GM18505 (cell line): Measurements from ENCODE around the gene EEF2.
"Not testable (repeated sequence)": the region's sequence is repeated elsewhere in the genome, so short reads cannot be mapped to it uniquely, and the experiment has no call there.

Experiments used
- ATAC-seq: cut with Tn5 transposase; IDR thresholded peaks from one replicate; pipeline ENCODE4 v1.9.1; 2021; ENCODE audit not compliant: unreplicated experiment
- POLR2A ChIP-seq: IDR thresholded peaks from 4 replicates; pipeline ENCODE4 v1.6.1; 2011; ENCODE audit warnings: borderline replicate concordance; ENCODE audit not compliant: insufficient read depth, insufficient read length; ENCODE audit errors: extremely low read depth

The EEF2 gene

GRCh38 chr19:3949294-3949693, 36.0 kb downstream of the EEF2 start:
- no peak for TF ChIP-seq POLR2A
- ATAC-seq, result no peak

GRCh38 chr19:3947316-3947933, 37.8 kb downstream of the EEF2 start:
- ATAC-seq, result not testable (repeated sequence)

GRCh38 chr19:3945838-3946237, 39.4 kb downstream of the EEF2 start:
- no peak for ATAC-seq
- no peak for TF ChIP-seq POLR2A

- TF ChIP-seq POLR2A, result no peak
- no peak for ATAC-seq
These were observed 41.1 kb downstream of the EEF2 start for GRCh38 chr19:3944018-3944721.

GRCh38 chr19:3942790-3943409, 42.4 kb downstream of the EEF2 start:
- no peak for ATAC-seq
- TF ChIP-seq POLR2A, result no peak

- not testable (repeated sequence) for ATAC-seq
These were observed 46.8 kb downstream of the EEF2 start for GRCh38 chr19:3938300-3938950.

GRCh38 chr19:3936506-3937442, 48.5 kb downstream of the EEF2 start:
- TF ChIP-seq POLR2A, result no peak

GRCh38 chr19:3932931-3933810, 52.1 kb downstream of the EEF2 start, which contains the start of gene NMRK2:
Gene NMRK2, plus strand, starts transcription at chr19:3933069. Its CDS starts 603 bp downstream, at chr19:3933672.
- no peak for TF ChIP-seq POLR2A
- ATAC-seq, result no peak

More at GRCh38 chr19:3936506-3937442, 48.5 kb downstream of the EEF2 start:
- no peak for ATAC-seq

GRCh38 chr19:3931041-3931440, 54.2 kb downstream of the EEF2 start:
- no peak for ATAC-seq
- TF ChIP-seq POLR2A, result no peak
